H1 (cell line): ENCODE results near the gene MRS2. TPM values are rescaled to one million over a fixed set of nuclear protein-coding genes. Genes with fewer than 3 reads are reported as not detected.

Experiments
- CTCF ChIA-PET: fragments of 300-600 bp; sonication (Branson Sonifier 250); formaldehyde crosslinking; loops from one replicate; lab custom pipeline; 2021; ENCODE audit not compliant: partially characterized antibody; lab: Charles Lee
- POLR2A ChIA-PET: fragments of 300-600 bp; sonication (Branson Sonifier 250); formaldehyde crosslinking; loops from one replicate; lab custom pipeline; 2021; ENCODE audit warnings: inconsistent platforms; ENCODE audit not compliant: partially characterized antibody; lab: Charles Lee
- DNase-seq, 2 experiments: peaks; one replicate each; pipeline versions ENCODE4 v3.0.0 to v3.0.0-alpha.2; 2010 to 2022; ENCODE audit warnings: low spot score in 2 of 2, low read depth in 1 of 2, mixed read lengths in 1 of 2
- FAIRE-seq: peaks from 2 replicates; lab custom pipeline; 2011; peaks lifted over from hg19 to GRCh38; lab: Jason Lieb, UNC
- H2AFZ ChIP-seq: 2 replicates; pipeline ENCODE4 v1.8.1; 2012; ENCODE audit warnings: low read length, inconsistent platforms
- H2AK5ac ChIP-seq: 2 replicates; pipeline ENCODE4 v1.6.1; 2013; ENCODE audit warnings: low read depth, low read length
- H2BK120ac ChIP-seq: replicated peaks from 2 replicates; pipeline ENCODE3; 2013; ENCODE audit warnings: low read depth, low read length, inconsistent platforms
- H2BK12ac ChIP-seq: 2 replicates; pipeline ENCODE4 v1.6.1; 2013; ENCODE audit warnings: low read depth, low read length
- H2BK15ac ChIP-seq: 2 replicates; pipeline ENCODE4 v1.6.1; 2013; ENCODE audit warnings: low read length
- H2BK20ac ChIP-seq: 2 replicates; pipeline ENCODE4 v1.6.1; 2013; ENCODE audit warnings: low read length
- H2BK5ac ChIP-seq: 2 replicates; pipeline ENCODE4 v1.6.1; 2013; ENCODE audit warnings: low read depth, low read length
- H3K14ac ChIP-seq: 2 replicates; pipeline ENCODE4 v1.6.1; 2013; ENCODE audit warnings: inconsistent platforms; ENCODE audit not compliant: insufficient read length
- H3K18ac ChIP-seq: 2 replicates; pipeline ENCODE4 v1.6.1; 2013; ENCODE audit warnings: low read length; ENCODE audit errors: extremely low read depth
- H3K23ac ChIP-seq: 2 replicates; pipeline ENCODE4 v1.6.1; 2013; ENCODE audit warnings: inconsistent platforms; ENCODE audit not compliant: insufficient read length
- H3K23me2 ChIP-seq: 2 replicates; pipeline ENCODE4 v1.6.1; 2013; ENCODE audit warnings: low read depth, low read length
- H3K27ac ChIP-seq: 2 replicates; pipeline ENCODE4 v1.6.1; 2011; ENCODE audit warnings: low read depth, low read length, inconsistent platforms
- H3K27me3 ChIP-seq, 4 experiments: replicated peaks in 1 of 4; 1 replicate in 1 of 4; 2 replicates in 3 of 4; pipeline versions ENCODE4 v1.6.1 to v1.8.1; 2011 to 2013; ENCODE audit warnings: low read length in 3 of 4, mild to moderate bottlenecking in 3 of 4, inconsistent platforms in 2 of 4, mixed read lengths in 2 of 4, moderate library complexity in 1 of 4; ENCODE audit not compliant: control insufficient read depth in 3 of 4, insufficient read depth in 3 of 4; ENCODE audit errors: extremely low read depth in 1 of 4
- H3K36me3 ChIP-seq, 4 experiments: 2 replicates each; pipeline versions ENCODE4 v1.6.1 to v1.8.1; 2011 to 2013; ENCODE audit warnings: mild to moderate bottlenecking in 4 of 4, low read length in 3 of 4, moderate library complexity in 2 of 4, control low read depth in 1 of 4, inconsistent platforms in 1 of 4; ENCODE audit not compliant: insufficient read depth in 4 of 4, control insufficient read depth in 2 of 4
- H3K4ac ChIP-seq: replicated peaks from 2 replicates; pipeline ENCODE3; 2013; ENCODE audit warnings: low read length, low read depth, mixed read lengths, inconsistent platforms; ENCODE audit not compliant: insufficient read length
- H3K4me1 ChIP-seq, 4 experiments: replicated peaks in 1 of 4; 1 replicate in 1 of 4; 2 replicates in 3 of 4; pipeline versions ENCODE4 v1.6.1 to v1.8.1; 2011 to 2013; ENCODE audit warnings: low read length in 3 of 4, inconsistent platforms in 2 of 4, mixed read lengths in 1 of 4; ENCODE audit not compliant: insufficient read depth in 4 of 4, control insufficient read depth in 3 of 4
- H3K4me2 ChIP-seq, 2 experiments: 2 replicates each; pipeline versions ENCODE4 v1.6.1 to v1.8.1; 2011 to 2013; ENCODE audit warnings: low read depth in 2 of 2, low read length in 2 of 2, control low read depth in 1 of 2, inconsistent platforms in 1 of 2, mild to moderate bottlenecking in 1 of 2; ENCODE audit not compliant: insufficient read depth in 1 of 2
- H3K4me3 ChIP-seq, 4 experiments: fragments of 200-600, 300-600 bp in 1 of 4; sonication (generic), shearing (Covaris generic), sonication (Bioruptor Twin) in 1 of 4; 2 replicates each; pipeline versions ENCODE4 v1.5.1 to v1.8.1; 2011 to 2016; ENCODE audit warnings: low read length in 4 of 4, low read depth in 3 of 4, control low read depth in 2 of 4, inconsistent platforms in 2 of 4, mild to moderate bottlenecking in 2 of 4, mixed read lengths in 1 of 4, moderate library complexity in 1 of 4; ENCODE audit not compliant: insufficient read depth in 2 of 4; ENCODE audit errors: extremely low read depth in 1 of 4
- H3K56ac ChIP-seq: replicated peaks from 2 replicates; pipeline ENCODE3; 2013; ENCODE audit warnings: low read depth, mild to moderate bottlenecking, mixed read lengths, low read length, inconsistent platforms; ENCODE audit not compliant: insufficient read length
- H3K79me1 ChIP-seq: 2 replicates; pipeline ENCODE4 v1.6.1; 2013; ENCODE audit warnings: low read depth, low read length, control low read depth
- H3K79me2 ChIP-seq, 2 experiments: 2 replicates each; pipeline versions ENCODE4 v1.6.1 to v1.8.1; 2012 to 2013; ENCODE audit warnings: low read length in 2 of 2, mild to moderate bottlenecking in 2 of 2, inconsistent platforms in 1 of 2; ENCODE audit not compliant: insufficient read depth in 2 of 2, control insufficient read depth in 1 of 2
- H3K9ac ChIP-seq, 4 experiments: replicated peaks in 1 of 4; 1 replicate in 1 of 4; 2 replicates in 3 of 4; pipeline versions ENCODE4 v1.6.1 to v1.8.1; 2011 to 2013; ENCODE audit warnings: low read depth in 3 of 4, low read length in 3 of 4, control low read depth in 2 of 4, mild to moderate bottlenecking in 2 of 4, moderate library complexity in 2 of 4, inconsistent platforms in 1 of 4; ENCODE audit errors: extremely low read depth in 1 of 4
- H3K9me3 ChIP-seq, 2 experiments: 2 replicates each; pipeline versions ENCODE4 v1.6.1 to v1.8.1; 2012 to 2013; ENCODE audit warnings: mild to moderate bottlenecking in 2 of 2, moderate library complexity in 2 of 2, control low read depth in 1 of 2, inconsistent platforms in 1 of 2, low read depth in 1 of 2, low read length in 1 of 2, mixed read lengths in 1 of 2; ENCODE audit not compliant: insufficient read depth in 2 of 2
- H4K20me1 ChIP-seq, 2 experiments: replicated peaks in 1 of 2; 2 replicates each; pipeline versions ENCODE3 to v1.8.1; 2011 to 2013; ENCODE audit warnings: inconsistent platforms in 2 of 2, low read length in 2 of 2, mild to moderate bottlenecking in 1 of 2; ENCODE audit not compliant: insufficient read depth in 2 of 2, control insufficient read depth in 1 of 2
- H4K5ac ChIP-seq: 2 replicates; pipeline ENCODE4 v1.6.1; 2013; ENCODE audit warnings: low read length, low read depth, mixed read lengths, inconsistent platforms; ENCODE audit not compliant: insufficient read length
- H4K8ac ChIP-seq: 2 replicates; pipeline ENCODE4 v1.8.0; 2013; ENCODE audit warnings: mild to moderate bottlenecking, moderate library complexity, low read length, inconsistent platforms; ENCODE audit not compliant: insufficient read depth; ENCODE audit errors: extremely low read depth
- H4K91ac ChIP-seq: replicated peaks from 2 replicates; pipeline ENCODE3; 2013; ENCODE audit warnings: low read length, mixed read lengths, inconsistent platforms; ENCODE audit not compliant: insufficient read length
- HDAC2 ChIP-seq, 2 experiments: fragments of 300-600 bp in 1 of 2; sonication (generic) in 1 of 2; IDR thresholded peaks; 2 replicates each; pipeline ENCODE4 v1.6.1; 2011 to 2012; ENCODE audit warnings: low read depth in 2 of 2, low read length in 2 of 2, mild to moderate bottlenecking in 2 of 2, moderate library complexity in 2 of 2, borderline replicate concordance in 1 of 2, inconsistent platforms in 1 of 2
- PHF8 ChIP-seq: fragments of 200-600 bp; sonication (generic); conservative IDR thresholded peaks from 2 replicates; pipeline ENCODE4 v1.7.1; 2012; ENCODE audit warnings: low read depth, mild to moderate bottlenecking, inconsistent platforms, low read length, moderate library complexity
- TAF1 ChIP-seq: IDR thresholded peaks from 2 replicates; pipeline ENCODE4 v1.6.1; 2011; ENCODE audit warnings: mild to moderate bottlenecking, low read depth, low read length
- TCF12 ChIP-seq: IDR thresholded peaks from 2 replicates; pipeline ENCODE4 v1.6.1; 2011; ENCODE audit warnings: low read depth, mild to moderate bottlenecking, low read length
- WGBS, 2 experiments: shearing (Covaris generic) in 1 of 2; methylation state at CpG; one replicate each; pipeline versions ENCODE4 v1.1.6 to v1.1.7; 2013 to 2015; ENCODE audit warnings: low lambda C conversion rate in 2 of 2, mixed read lengths in 2 of 2, inconsistent platforms in 1 of 2, low coverage in 1 of 2, missing lambda C conversion rate in 1 of 2; ENCODE audit not compliant: insufficient replicate concordance in 2 of 2, insufficient coverage in 1 of 2, insufficient read length in 1 of 2; ENCODE audit errors: extremely low coverage in 1 of 2, missing lambda C conversion rate in 1 of 2; 5-methylcytosine and 5-hydroxymethylcytosine counted together
- long read RNA-seq, 2 experiments: library from RNA in 1 of 2; library from capped mRNA in 1 of 2; stranded (forward); transcript quantifications; one replicate each; pipeline ENCODE4 v2.0.0, GENCODE V29; 2021; ENCODE audit warnings: inconsistent platforms in 1 of 2
- polyA minus RNA-seq, 3 experiments: library from RNA; depleted of rRNA, polyadenylated mRNA; stranded (reverse); fragments of >200 nt; gene quantifications; 1 replicate in 2 of 3; 2 replicates in 1 of 3; pipeline ENCODE4 v1.2.3, GENCODE V29; 2011
- polyA plus RNA-seq, 7 experiments: library from polyadenylated mRNA; depleted of rRNA in 3 of 7; stranded (reverse) in 5 of 7; unstranded in 2 of 7; fragments of >200 nt in 5 of 7; fragments of 200-250 nt in 2 of 7; gene quantifications; 1 replicate in 5 of 7; 2 replicates in 1 of 7; 4 replicates in 1 of 7; pipeline versions ENCODE4 v1.2.1 to v1.2.3, GENCODE V29; 2011 to 2013; ENCODE audit warnings: missing spikeins in 2 of 7, mixed read lengths in 2 of 7
- total RNA-seq: library from RNA; stranded (reverse); fragmentation: NEBNext Ultra II Directional; extraction: Animal tissue kit (Norgen Biotek cat#: 25700); gene quantifications from 2 replicates; pipeline ENCODE4 v1.2.1, GENCODE V29; 2021

Gene MRS2, protein sequence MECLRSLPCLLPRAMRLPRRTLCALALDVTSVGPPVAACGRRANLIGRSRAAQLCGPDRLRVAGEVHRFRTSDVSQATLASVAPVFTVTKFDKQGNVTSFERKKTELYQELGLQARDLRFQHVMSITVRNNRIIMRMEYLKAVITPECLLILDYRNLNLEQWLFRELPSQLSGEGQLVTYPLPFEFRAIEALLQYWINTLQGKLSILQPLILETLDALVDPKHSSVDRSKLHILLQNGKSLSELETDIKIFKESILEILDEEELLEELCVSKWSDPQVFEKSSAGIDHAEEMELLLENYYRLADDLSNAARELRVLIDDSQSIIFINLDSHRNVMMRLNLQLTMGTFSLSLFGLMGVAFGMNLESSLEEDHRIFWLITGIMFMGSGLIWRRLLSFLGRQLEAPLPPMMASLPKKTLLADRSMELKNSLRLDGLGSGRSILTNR
- 67.5 and 68.4 TPM in 2 replicates for total RNA-seq
- 51.2 and 51.8 TPM in 2 replicates for polyA plus RNA-seq (2011; rRNA removed)
- 60.1 TPM for polyA plus RNA-seq (2011; cell fraction: cytosol; rRNA removed)
- polyA plus RNA-seq (2011; cell fraction: nucleus; rRNA removed), result 25.1 TPM
- polyA plus RNA-seq (2012, experiment 1 of 2), result 46.9 to 57.7 TPM (median 51.9 TPM) in 4 replicates
- polyA plus RNA-seq (2012, experiment 2 of 2), result 9.8 TPM
- polyA plus RNA-seq (2013, experiment 1 of 2), result 65.5 TPM
- 65.4 TPM for polyA plus RNA-seq (2013, experiment 2 of 2)
- polyA minus RNA-seq (2011; rRNA and poly(A)+ RNA removed), result 34.2 and 47.0 TPM in 2 replicates
- polyA minus RNA-seq (2011; cell fraction: cytosol; rRNA and poly(A)+ RNA removed), result 58.2 TPM
- 51.7 TPM for polyA minus RNA-seq (2011; cell fraction: nucleus; rRNA and poly(A)+ RNA removed)
- long read RNA-seq, experiment 1, transcript MRS2-203 (11 exons, 3,313 nt), result major isoform, 37 of 114 reads
- long read RNA-seq, experiment 1, transcript MRS2-202 (10 exons, 1,740 nt), result minor isoform, 10 of 114 reads
- long read RNA-seq, experiment 1, partial matches to known transcripts, result 30 of 114 reads
- long read RNA-seq, experiment 1, other reads (novel, unspliced or antisense), result 34 of 114 reads
- long read RNA-seq, experiment 2, transcript MRS2-202 (10 exons, 1,740 nt), result minor isoform, 20 of 146 reads
- long read RNA-seq, experiment 2, transcript MRS2-203 (11 exons, 3,313 nt), result major isoform, 95 of 146 reads
- long read RNA-seq, experiment 2, partial matches to known transcripts, result 7 of 146 reads
- long read RNA-seq, experiment 2, other reads (novel, unspliced or antisense), result 21 of 146 reads

DNA sequence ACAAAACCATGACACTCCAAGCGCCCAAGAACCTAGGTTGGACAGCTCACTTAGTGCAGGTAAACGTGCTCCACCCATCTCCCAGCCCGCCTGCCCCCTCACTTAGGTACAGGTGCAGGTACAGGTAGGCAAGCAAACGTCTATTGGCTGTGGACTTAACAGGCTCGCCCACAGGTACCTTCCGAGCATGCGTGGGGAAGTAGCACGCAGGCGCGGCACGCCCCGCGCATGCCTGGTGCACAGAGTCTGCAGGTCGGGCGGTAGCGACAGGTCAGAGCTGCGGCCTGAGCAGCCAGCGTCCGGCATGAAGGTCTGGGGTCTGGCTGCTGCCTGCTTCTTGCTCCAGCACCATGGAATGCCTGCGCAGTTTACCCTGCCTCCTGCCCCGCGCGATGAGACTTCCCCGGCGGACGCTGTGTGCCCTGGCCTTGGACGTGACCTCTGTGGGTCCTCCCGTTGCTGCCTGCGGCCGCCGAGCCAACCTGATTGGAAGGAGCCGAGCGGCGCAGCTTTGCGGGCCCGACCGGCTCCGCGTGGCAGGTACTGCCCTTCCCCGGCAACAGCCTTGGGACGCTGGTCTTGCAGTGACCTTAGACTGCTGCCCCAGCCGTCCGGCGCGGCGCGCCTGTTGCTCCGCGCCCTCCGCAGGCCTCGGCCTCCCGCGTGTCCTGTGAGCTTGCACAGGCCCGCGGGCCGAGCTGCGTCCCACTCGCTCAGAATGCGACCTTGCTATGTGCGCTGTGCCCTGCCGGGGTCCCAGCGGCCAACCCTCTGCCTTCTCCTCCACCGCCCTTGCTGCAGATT, at the start of gene MRS2:
Gene MRS2 (plus strand): TSS at position 240 of the 804 bp plus-strand sequence. CDS start 111 bp downstream, at position 351.
- peak within 1 kb of the TSS; percentile 81 for H2BK120ac ChIP-seq
- H4K8ac ChIP-seq, result peak within 1 kb of the TSS; percentile 97
- H2AFZ ChIP-seq, result no peak within 1 kb of the TSS
- H3K18ac ChIP-seq, result peak within 1 kb of the TSS; percentile 96
- WGBS, 2 experiments, result 2% methylated on average over 63 of the region's 63 CpGs; no CpG with 5 or more reads in 1 of the 2 experiments
- peaks cover 2% of the 10 kb centered on the region; the same call in 1 of the 2 replicates for H3K23me2 ChIP-seq
- POLR2A ChIA-PET, result interaction anchor here (0.6 to 2.2 kb wide), 11 partner anchors 8 to 89 kb away, joined by 3 to 16 read pairs (median 4); no protein-coding TSS in a partner anchor
- peak within 1 kb of the TSS; percentile 73 to 94 (median 86) for H3K4me3 ChIP-seq
- no peak within 1 kb of the TSS for H3K23ac ChIP-seq
- CTCF ChIA-PET, result interaction anchor here (0.6 to 1.9 kb wide), 5 partner anchors 14 to 123 kb away, joined by 3 to 10 read pairs (median 5); no protein-coding TSS in a partner anchor
- H3K4me2 ChIP-seq, result peak within 1 kb of the TSS; percentile 65 to 81
- peak within 1 kb of the TSS; percentile 77; the same call in 1 of the 2 replicates for H2BK20ac ChIP-seq
- peak within 1 kb of the TSS; percentile 97 for H4K91ac ChIP-seq
- H3K9me3 ChIP-seq, result no peaks in the 10 kb centered on the region
- peaks cover 3 to 60% of the 10 kb centered on the region in 2 experiments; a peak in 3 of 4 replicates for H3K79me2 ChIP-seq
- H2BK5ac ChIP-seq, result peak within 1 kb of the TSS; percentile 90
- H3K56ac ChIP-seq, result peak within 1 kb of the TSS; percentile 92
- no peak within 1 kb of the TSS; the same call in 1 of the 2 replicates for H2BK12ac ChIP-seq
- H3K4ac ChIP-seq, result peak within 1 kb of the TSS; percentile 60
- peaks cover 0 to 33% (median 6%) of the 10 kb centered on the region in 4 experiments; a peak in 4 of 8 replicates for H3K36me3 ChIP-seq
- H2AK5ac ChIP-seq, result no peak within 1 kb of the TSS; the same call in 1 of the 2 replicates
- no peaks in the 10 kb centered on the region for H3K79me1 ChIP-seq
- no peak within 1 kb of the TSS for H3K14ac ChIP-seq
- H3K27me3 ChIP-seq, result no peaks in the 10 kb centered on the region
- DNase-seq, result peak; percentile 78 to 90
- peak within 1 kb of the TSS; percentile 72 to 88 (median 85) for H3K9ac ChIP-seq
- H2BK15ac ChIP-seq, result peak within 1 kb of the TSS; percentile 90; the same call in 1 of the 2 replicates
- H4K20me1 ChIP-seq, result peaks cover 0 to 4% of the 10 kb centered on the region in 2 experiments
- peak within 1 kb of the TSS; percentile 80 for H3K27ac ChIP-seq
- no peak for FAIRE-seq
- peaks cover 5 to 21% (median 12%) of the 10 kb centered on the region in 4 experiments for H3K4me1 ChIP-seq
- peak within 1 kb of the TSS; percentile 89 for H4K5ac ChIP-seq
- peak; percentile 26 to 97; a peak in 2 of 4 replicates for TF ChIP-seq HDAC2 (IDR thresholded peaks at IDR 0.05; ENCODE audit: borderline replicate concordance in 1 of 2, low read depth in 2 of 2, low read length in 2 of 2)
- TF ChIP-seq TCF12, result no peak
- TF ChIP-seq TAF1, result peak; percentile 83
- peak; percentile 72 for TF ChIP-seq PHF8
